ENCODE data around the gene COL24A1. TPM values are rescaled to one million over a fixed set of nuclear protein-coding genes. Genes with fewer than 3 reads are reported as not detected.

COL24A1 gene
- total RNA-seq, result 1 to 10 TPM in 1 of 3 donors, under 1 TPM in 2; 0.33 to 1.3 (median 0.48) TPM

- Histone ChIP-seq H3K4me1 (peaks cover 0 to 4% of the 10 kb centered on the region in 2 donors), H3K9me3 (no peaks in the 10 kb centered on the region), H3K27me3 (peaks cover 3 to 18% of the 10 kb centered on the region in 2 donors), H3K4me3 (peak within 1 kb of the TSS; percentile 31 to 62 (median 47)), H3K27ac (peak within 1 kb of the TSS in 1 of 2 donors; percentile 1), H3K36me3 (no peaks in the 10 kb centered on the region)
- intact Hi-C loops (cut with DNase I; ENCODE audit: low total_unique reads), result no loop called here
- TF ChIP-seq POLR2A (IDR thresholded peaks at IDR 0.05), result no peak
- TF ChIP-seq POLR2AphosphoS5 (IDR thresholded peaks at IDR 0.05), result no peak
- DNase-seq (ENCODE audit: low spot score in 2 of 2), result peak in 1 of 2 donors; percentile 52
These were observed at the start of gene COL24A1 for GRCh38 chr1:86156566-86157455. TSS of gene COL24A1 (minus strand) at chr1:86156772. CDS start at chr1:86156396, 376 bp downstream.

GRCh38 chr1:86205741-86206140, 49.2 kb upstream of the COL24A1 start:
- Histone ChIP-seq H3K9me3 (no peaks in the 10 kb centered on the region), H3K36me3 (no peaks in the 10 kb centered on the region), H3K4me1 (no peaks in the 10 kb centered on the region), H3K27me3 (no peaks in the 10 kb centered on the region), H3K27ac (no peak overlapping the region), H3K4me3 (no peak overlapping the region)
- TF ChIP-seq POLR2AphosphoS5 (IDR thresholded peaks at IDR 0.05), result no peak
- no peak for TF ChIP-seq POLR2A (IDR thresholded peaks at IDR 0.05)
- TF ChIP-seq CTCF (IDR thresholded peaks at IDR 0.05), result no peak
- DNase-seq (ENCODE audit: low spot score in 2 of 2), result no peak
- intact Hi-C loops (cut with DNase I; ENCODE audit: low total_unique reads), result no loop called here

- intact Hi-C loops (cut with DNase I; ENCODE audit: low total_unique reads), result no loop called here
- no peak for DNase-seq (ENCODE audit: low spot score in 2 of 2)
- Histone ChIP-seq H3K4me1 (no peaks in the 10 kb centered on the region), H3K27ac (no peak overlapping the region), H3K9me3 (no peaks in the 10 kb centered on the region), H3K4me3 (no peak overlapping the region), H3K27me3 (no peaks in the 10 kb centered on the region), H3K36me3 (no peaks in the 10 kb centered on the region)
- TF ChIP-seq POLR2AphosphoS5 (IDR thresholded peaks at IDR 0.05) (no peak), POLR2A (IDR thresholded peaks at IDR 0.05) (no peak), CTCF (IDR thresholded peaks at IDR 0.05) (no peak)
These were observed 46.2 kb upstream of the COL24A1 start for GRCh38 chr1:86202552-86203340.

- Histone ChIP-seq H3K36me3 (no peaks in the 10 kb centered on the region), H3K4me3 (no peak overlapping the region), H3K27ac (no peak overlapping the region), H3K27me3 (no peaks in the 10 kb centered on the region), H3K9me3 (no peaks in the 10 kb centered on the region), H3K4me1 (no peaks in the 10 kb centered on the region)
- TF ChIP-seq CTCF (IDR thresholded peaks at IDR 0.05) (no peak), POLR2A (IDR thresholded peaks at IDR 0.05) (no peak), POLR2AphosphoS5 (IDR thresholded peaks at IDR 0.05) (no peak)
- DNase-seq (ENCODE audit: low spot score in 2 of 2), result no peak
- intact Hi-C loops (cut with DNase I; ENCODE audit: low total_unique reads), result no loop called here
These were observed 44.7 kb upstream of the COL24A1 start for GRCh38 chr1:86201311-86201710.

- no peak for TF ChIP-seq POLR2AphosphoS5 (IDR thresholded peaks at IDR 0.05)
- TF ChIP-seq CTCF (IDR thresholded peaks at IDR 0.05), result no peak
- TF ChIP-seq POLR2A (IDR thresholded peaks at IDR 0.05), result no peak
- intact Hi-C loops (cut with DNase I; ENCODE audit: low total_unique reads), result no loop called here
- no peak for DNase-seq (ENCODE audit: low spot score in 2 of 2)
- Histone ChIP-seq H3K27ac (no peak overlapping the region), H3K27me3 (no peaks in the 10 kb centered on the region), H3K4me1 (no peaks in the 10 kb centered on the region), H3K9me3 (no peaks in the 10 kb centered on the region), H3K36me3 (no peaks in the 10 kb centered on the region), H3K4me3 (no peak overlapping the region)
These were observed 44.3 kb upstream of the COL24A1 start for GRCh38 chr1:86200901-86201300.

Measured in breast epithelium (tissue), 4 donors.